SH-SY5Y (cell line): ENCODE data around the gene FLYWCH1.

Source experiments
- GATA2 ChIP-seq: IDR thresholded peaks from 2 replicates; pipeline ENCODE4 v1.6.1; 2011; ENCODE audit warnings: mild to moderate bottlenecking, low read depth, low read length
- GATA3 ChIP-seq: IDR thresholded peaks from 2 replicates; pipeline ENCODE4 v1.6.1; 2011; ENCODE audit warnings: low read depth, mild to moderate bottlenecking, low read length, moderate library complexity

GRCh38 chr16:2904100-2904921, 7.4 kb upstream of the FLYWCH1 start:
- TF ChIP-seq GATA2 (no peak), GATA3 (no peak)
